ENCODE measurements around the gene NECTIN4.

Gene NECTIN4

DNA sequence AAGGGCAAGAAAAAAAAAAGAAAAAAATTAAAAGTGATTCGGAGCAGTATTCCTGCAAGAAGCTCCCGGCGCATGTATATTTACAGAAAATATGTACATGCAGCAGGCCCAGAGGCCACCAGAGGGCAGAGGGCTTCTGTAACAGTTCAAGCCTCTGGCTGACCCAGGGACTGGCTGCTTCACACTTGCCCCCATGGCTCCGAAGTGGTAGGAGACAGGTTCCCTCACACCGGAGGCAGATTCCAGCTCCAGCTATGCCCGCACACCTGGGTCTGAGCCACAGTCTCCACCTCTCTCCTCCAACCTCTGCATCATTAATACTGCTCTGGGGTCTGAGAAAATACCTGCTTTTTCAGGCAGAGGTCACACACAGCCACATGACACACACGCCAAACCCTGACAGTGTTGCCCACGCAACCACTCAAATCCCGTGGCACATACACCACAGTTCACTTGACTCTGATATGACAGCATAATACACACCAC is 17.4 kb downstream of the NECTIN4 start:
- TF ChIP-seq RAD21 (IDR thresholded peaks at IDR 0.05; ENCODE audit: low read depth): peak; percentile 79
- no peak for TF ChIP-seq EGR1 (IDR thresholded peaks at IDR 0.05)

DNA sequence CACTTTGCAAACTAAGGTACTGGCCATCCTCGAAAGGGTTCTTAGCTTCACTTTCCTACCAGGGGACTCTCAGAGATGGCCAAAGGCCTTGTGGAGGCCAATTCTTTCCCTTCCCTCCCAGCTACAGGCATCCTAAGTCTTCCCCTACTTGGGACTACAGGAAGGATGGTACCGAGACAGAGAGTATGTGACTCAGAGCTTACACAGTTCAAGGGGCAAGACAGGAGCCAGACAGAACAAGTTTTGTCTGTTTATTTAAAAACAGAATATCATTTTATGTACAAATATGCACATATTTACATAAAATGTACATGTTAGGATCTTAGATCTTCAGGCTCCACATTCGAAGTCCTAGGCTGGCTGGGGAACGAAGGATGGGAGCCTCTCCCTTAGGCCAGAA is 18.6 kb downstream of the NECTIN4 start:
- TF ChIP-seq ZBTB7A (IDR thresholded peaks at IDR 0.05; ENCODE audit: low read depth) (no peak), TEAD4 (IDR thresholded peaks at IDR 0.05) (no peak), NFIC (IDR thresholded peaks at IDR 0.05) (no peak), CEBPB (IDR thresholded peaks at IDR 0.05) (no peak), CREB1 (IDR thresholded peaks at IDR 0.05; ENCODE audit: low read depth) (no peak), EP300 (IDR thresholded peaks at IDR 0.05; ENCODE audit: borderline replicate concordance) (no peak), YY1 (IDR thresholded peaks at IDR 0.05; ENCODE audit: low read depth) (no peak), TCF12 (IDR thresholded peaks at IDR 0.05; ENCODE audit: low read depth) (no peak), FOXM1 (IDR thresholded peaks at IDR 0.05; ENCODE audit: borderline replicate concordance, low read depth) (no peak), EGR1 (IDR thresholded peaks at IDR 0.05) (no peak), RAD21 (IDR thresholded peaks at IDR 0.05; ENCODE audit: low read depth) (no peak), TAF1 (IDR thresholded peaks at IDR 0.05; ENCODE audit: low read depth) (no peak)
- TF ChIP-seq, protein P1, sequence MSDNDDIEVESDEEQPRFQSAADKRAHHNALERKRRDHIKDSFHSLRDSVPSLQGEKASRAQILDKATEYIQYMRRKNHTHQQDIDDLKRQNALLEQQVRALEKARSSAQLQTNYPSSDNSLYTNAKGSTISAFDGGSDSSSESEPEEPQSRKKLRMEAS (IDR thresholded peaks at IDR 0.05): no peak
- TF ChIP-seq, protein P2, sequence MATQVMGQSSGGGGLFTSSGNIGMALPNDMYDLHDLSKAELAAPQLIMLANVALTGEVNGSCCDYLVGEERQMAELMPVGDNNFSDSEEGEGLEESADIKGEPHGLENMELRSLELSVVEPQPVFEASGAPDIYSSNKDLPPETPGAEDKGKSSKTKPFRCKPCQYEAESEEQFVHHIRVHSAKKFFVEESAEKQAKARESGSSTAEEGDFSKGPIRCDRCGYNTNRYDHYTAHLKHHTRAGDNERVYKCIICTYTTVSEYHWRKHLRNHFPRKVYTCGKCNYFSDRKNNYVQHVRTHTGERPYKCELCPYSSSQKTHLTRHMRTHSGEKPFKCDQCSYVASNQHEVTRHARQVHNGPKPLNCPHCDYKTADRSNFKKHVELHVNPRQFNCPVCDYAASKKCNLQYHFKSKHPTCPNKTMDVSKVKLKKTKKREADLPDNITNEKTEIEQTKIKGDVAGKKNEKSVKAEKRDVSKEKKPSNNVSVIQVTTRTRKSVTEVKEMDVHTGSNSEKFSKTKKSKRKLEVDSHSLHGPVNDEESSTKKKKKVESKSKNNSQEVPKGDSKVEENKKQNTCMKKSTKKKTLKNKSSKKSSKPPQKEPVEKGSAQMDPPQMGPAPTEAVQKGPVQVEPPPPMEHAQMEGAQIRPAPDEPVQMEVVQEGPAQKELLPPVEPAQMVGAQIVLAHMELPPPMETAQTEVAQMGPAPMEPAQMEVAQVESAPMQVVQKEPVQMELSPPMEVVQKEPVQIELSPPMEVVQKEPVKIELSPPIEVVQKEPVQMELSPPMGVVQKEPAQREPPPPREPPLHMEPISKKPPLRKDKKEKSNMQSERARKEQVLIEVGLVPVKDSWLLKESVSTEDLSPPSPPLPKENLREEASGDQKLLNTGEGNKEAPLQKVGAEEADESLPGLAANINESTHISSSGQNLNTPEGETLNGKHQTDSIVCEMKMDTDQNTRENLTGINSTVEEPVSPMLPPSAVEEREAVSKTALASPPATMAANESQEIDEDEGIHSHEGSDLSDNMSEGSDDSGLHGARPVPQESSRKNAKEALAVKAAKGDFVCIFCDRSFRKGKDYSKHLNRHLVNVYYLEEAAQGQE (IDR thresholded peaks at IDR 0.05; ENCODE audit: low read depth): no peak
- TF ChIP-seq, protein P3, sequence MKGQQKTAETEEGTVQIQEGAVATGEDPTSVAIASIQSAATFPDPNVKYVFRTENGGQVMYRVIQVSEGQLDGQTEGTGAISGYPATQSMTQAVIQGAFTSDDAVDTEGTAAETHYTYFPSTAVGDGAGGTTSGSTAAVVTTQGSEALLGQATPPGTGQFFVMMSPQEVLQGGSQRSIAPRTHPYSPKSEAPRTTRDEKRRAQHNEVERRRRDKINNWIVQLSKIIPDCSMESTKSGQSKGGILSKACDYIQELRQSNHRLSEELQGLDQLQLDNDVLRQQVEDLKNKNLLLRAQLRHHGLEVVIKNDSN (IDR thresholded peaks at IDR 0.05): no peak

DNA sequence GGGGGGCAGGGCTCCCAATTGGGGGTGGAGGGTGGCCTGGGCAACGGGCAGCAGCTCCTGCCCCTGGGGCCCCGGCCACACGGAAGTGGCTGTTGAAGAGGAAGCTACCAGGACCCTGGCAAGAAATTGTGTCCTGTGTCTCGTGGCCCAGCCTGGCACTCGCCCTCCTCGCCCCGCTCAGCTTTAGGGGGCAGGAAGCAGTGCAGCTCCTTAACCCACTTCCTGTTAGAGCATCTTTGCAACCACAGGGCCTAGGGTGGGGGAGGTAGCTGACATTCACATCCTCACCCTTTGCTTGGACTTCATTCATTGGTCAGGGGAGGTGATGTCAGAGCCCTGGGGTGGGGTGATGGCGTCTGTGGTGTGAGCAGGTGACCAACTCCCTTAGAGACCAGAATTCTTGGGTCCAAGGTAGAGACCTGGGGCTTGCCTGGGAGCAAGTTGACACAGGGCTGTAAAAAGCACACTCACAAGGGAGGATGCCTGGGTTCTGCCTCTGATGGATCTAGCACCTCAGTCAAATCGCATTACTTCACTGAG is 19.6 kb downstream of the NECTIN4 start, which contains the start of gene ARHGAP30:
ARHGAP30 (minus strand) TSS at position 161 of the 540 bp plus-strand sequence. CDS start 267 bp downstream, outside the sequence.
- TF ChIP-seq FOXM1 (IDR thresholded peaks at IDR 0.05; ENCODE audit: borderline replicate concordance, low read depth) (no peak), CREB1 (IDR thresholded peaks at IDR 0.05; ENCODE audit: low read depth) (no peak), CEBPB (IDR thresholded peaks at IDR 0.05) (no peak), TAF1 (IDR thresholded peaks at IDR 0.05; ENCODE audit: low read depth) (no peak), TCF12 (IDR thresholded peaks at IDR 0.05; ENCODE audit: low read depth) (no peak), EP300 (IDR thresholded peaks at IDR 0.05; ENCODE audit: borderline replicate concordance) (no peak), EGR1 (IDR thresholded peaks at IDR 0.05) (no peak), NFIC (IDR thresholded peaks at IDR 0.05) (no peak), RAD21 (IDR thresholded peaks at IDR 0.05; ENCODE audit: low read depth) (no peak), TEAD4 (IDR thresholded peaks at IDR 0.05) (no peak), ZBTB7A (IDR thresholded peaks at IDR 0.05; ENCODE audit: low read depth) (no peak), YY1 (IDR thresholded peaks at IDR 0.05; ENCODE audit: low read depth) (no peak)
- TF ChIP-seq, protein P3 (IDR thresholded peaks at IDR 0.05): no peak
- TF ChIP-seq, protein P2 (IDR thresholded peaks at IDR 0.05; ENCODE audit: low read depth): no peak
- TF ChIP-seq, protein P1 (IDR thresholded peaks at IDR 0.05): no peak

DNA sequence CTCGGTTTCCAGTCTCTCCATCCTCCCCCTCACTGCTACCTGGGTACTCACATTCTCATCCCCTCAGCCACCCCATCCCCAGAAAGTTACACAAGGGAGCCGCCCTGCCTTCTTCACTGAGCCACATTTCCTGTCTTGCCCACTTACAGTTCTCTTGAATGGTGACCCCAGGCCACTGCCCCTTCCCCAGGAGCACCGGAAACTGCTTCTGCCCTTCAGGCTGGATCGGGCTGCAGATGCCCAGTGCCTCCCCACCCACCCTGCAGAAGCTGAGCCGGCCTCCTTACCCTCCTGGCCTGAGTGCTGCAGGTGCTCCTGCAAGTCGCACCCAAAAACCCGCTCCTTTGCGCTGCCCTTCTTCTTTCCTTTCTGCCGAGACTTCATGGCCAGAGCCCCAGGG is 20.1 kb downstream of the NECTIN4 start:
- TF ChIP-seq YY1 (IDR thresholded peaks at IDR 0.05; ENCODE audit: low read depth) (no peak), CEBPB (IDR thresholded peaks at IDR 0.05) (no peak), NFIC (IDR thresholded peaks at IDR 0.05) (no peak), TEAD4 (IDR thresholded peaks at IDR 0.05) (no peak), FOXM1 (IDR thresholded peaks at IDR 0.05; ENCODE audit: borderline replicate concordance, low read depth) (no peak), EP300 (IDR thresholded peaks at IDR 0.05; ENCODE audit: borderline replicate concordance) (no peak), RAD21 (IDR thresholded peaks at IDR 0.05; ENCODE audit: low read depth) (no peak), CREB1 (IDR thresholded peaks at IDR 0.05; ENCODE audit: low read depth) (no peak)
- TF ChIP-seq, protein P2 (IDR thresholded peaks at IDR 0.05; ENCODE audit: low read depth): no peak
- TF ChIP-seq, protein P1 (IDR thresholded peaks at IDR 0.05): no peak
- TF ChIP-seq, protein P3 (IDR thresholded peaks at IDR 0.05): no peak
